Dedifferentiated amniotic fluid mesenchymal stem cell (primary cell): Measurements from ENCODE around the gene DNAJC21.
"Not testable (repeated sequence)": the region's sequence is repeated elsewhere in the genome, so short reads cannot be mapped to it uniquely, and the experiment has no call there.

ENCODE experiments used
- DNase-seq: peaks from one replicate; pipeline ENCODE4 v3.0.0-alpha.2; 2016; ENCODE audit errors: extremely low spot score

Gene DNAJC21

DNA sequence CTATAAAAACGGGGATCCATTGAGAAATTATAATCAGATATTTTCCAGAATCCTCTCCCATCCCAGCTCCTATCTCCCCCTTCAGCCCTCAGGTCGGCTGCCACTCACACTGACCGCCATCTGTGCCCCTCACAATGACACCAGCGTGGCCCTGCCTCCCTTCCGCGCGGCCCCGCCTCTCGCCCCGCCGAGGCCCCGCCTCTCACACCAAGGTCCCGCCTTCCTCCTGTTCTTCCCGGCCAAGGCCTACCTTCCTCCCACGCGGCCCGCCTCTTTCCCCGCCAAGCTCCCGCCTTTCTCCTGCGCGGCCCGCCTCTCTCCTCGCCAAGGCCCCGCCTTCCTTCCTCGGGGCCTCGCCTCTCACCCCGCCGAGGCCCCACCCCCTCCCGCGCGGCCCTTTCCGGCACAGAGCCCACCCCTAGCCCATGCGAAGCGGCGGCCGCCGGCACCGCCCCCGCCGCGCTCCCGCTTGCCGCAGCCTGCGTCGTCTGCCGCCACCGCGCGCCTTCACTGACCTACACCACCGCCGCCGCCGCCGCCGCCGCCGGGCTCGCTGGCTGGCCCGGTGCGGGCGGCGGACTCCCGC, at the start of gene DNAJC21:
DNAJC21 (plus strand) TSS at position 426 of the 586 bp plus-strand sequence. CDS start 261 bp downstream, outside the sequence.
- DNase-seq, result peak; percentile 98

DNA sequence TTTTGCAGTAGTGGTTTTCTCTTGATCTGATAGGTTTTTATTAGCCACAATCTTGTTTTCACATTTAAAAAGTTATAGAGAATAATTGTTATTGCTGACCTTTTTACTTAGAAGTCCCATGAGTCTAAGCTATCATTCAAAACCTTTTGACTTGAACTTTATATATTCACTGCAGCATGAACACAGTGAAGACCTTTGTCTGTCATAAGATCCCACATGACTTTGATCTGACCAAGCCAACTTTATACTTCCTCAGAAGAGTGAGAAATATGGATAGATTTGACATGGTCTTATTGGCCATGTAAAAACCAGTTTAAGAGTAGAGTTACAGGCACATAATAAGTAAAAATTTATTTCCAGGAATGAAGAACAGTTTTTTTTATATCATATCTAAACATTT, 48.1 kb upstream of the DNAJC21 start:
- no peak for DNase-seq

DNA sequence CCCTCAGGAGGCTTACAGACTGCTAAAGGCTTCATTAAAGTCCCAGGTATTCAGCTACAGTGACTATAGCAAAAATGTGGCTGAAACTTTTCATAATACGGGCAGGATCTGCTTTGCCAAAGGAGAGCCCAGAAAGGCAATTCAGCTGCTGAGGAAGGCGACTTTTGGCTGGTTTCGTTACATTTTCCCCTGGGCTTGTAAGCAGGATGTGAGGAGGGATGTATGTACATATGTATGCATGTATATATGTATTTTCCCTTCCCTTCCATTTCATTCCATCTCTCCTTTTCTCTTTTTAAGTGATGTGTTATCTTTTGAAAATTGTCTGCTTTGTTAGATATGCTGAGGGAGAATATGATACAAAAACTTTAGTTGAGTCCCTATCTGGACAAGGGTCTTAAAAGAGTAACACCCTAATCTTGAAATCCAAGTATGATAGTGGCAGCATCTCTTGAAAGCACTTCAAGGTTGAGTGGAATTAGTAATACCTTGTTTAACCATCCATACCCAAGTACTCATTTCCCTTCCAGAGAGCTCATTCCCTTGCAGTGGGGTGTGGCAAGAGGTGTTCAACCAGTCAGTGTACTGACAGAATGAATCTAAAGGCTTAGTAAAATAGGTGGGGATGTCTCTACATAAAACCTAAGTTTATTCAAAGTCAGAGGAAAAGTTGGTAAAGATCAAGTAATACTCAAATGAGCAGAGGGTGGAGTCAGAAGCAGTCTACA, 42.8 kb upstream of the DNAJC21 start:
- DNase-seq, result no peak

DNA sequence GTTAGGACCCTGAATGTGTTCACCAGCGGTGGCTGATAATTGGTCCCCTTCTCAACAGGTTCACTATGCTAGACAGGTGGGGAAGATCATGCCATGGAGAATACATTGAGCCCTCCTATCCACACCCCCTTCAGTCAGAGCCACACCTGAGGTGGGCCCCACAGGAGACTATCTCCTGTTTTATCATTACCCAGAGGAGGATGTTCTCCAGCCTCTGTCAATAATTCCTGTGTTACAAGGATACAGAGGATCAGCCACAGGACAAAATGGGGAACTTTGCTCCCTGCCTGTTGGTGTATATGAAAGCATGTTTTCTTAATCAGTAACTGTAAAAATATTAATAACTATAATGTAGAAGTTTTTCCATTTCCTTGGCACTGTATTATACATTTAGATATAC, 40.0 kb upstream of the DNAJC21 start:
- no peak for DNase-seq

DNA sequence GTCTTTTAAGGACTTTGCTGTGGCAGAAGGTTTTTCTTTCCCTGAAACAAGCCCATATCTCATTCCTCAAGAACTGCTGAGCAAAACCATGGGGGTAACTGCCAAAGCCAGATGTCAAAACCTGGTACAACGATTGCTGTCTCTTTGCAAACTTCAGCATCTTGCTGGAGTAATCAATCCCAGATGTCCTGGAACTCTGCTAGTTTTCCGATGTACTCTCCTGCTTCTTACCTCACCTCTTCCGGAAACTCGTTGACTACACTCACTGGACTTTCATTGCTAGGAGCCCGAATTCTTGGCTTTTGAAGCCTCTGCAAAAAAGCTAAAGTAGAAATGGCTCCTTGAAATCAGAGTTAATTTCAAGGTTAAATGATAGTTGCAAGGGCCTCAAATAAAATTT, 37.4 kb upstream of the DNAJC21 start:
- DNase-seq, result peak; percentile 58

DNA sequence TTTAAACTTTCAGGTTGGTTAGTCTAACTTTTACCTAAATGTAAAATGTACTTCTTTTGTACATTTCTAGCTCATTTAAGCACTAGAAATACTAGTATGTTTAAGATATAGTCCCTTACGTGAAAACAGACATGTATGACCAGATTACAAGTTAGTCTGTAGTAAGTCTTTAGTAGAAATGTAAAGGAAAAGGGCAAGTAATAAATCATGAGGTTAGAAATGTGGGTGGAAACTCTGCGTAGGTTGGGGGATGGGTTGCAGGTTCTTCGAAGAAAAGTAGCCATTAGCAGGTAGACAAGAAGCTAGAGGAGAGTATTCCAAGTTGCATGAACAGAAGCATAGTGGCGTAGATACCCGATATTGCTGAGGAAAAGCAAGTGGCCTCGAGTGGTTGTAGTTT, 36.9 kb upstream of the DNAJC21 start:
- no peak for DNase-seq

DNA sequence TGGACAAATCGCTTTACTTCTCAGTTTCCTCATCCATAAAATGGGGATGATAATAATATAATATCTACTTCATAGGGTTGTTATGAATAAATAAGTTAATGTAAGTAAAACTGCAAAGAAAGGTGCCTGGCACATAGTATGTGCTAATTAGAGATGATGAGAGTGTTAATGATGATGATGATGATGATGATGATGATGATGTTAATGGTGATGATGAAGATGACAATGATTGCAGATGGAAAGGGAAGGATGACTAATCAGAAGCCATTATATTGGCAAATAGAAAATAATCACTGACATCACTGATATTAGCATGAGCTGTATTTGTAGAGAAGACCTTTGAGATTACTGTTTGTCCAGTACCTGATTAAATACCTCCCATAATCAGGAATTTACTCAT, 34.6 kb upstream of the DNAJC21 start:
- no peak for DNase-seq

DNA sequence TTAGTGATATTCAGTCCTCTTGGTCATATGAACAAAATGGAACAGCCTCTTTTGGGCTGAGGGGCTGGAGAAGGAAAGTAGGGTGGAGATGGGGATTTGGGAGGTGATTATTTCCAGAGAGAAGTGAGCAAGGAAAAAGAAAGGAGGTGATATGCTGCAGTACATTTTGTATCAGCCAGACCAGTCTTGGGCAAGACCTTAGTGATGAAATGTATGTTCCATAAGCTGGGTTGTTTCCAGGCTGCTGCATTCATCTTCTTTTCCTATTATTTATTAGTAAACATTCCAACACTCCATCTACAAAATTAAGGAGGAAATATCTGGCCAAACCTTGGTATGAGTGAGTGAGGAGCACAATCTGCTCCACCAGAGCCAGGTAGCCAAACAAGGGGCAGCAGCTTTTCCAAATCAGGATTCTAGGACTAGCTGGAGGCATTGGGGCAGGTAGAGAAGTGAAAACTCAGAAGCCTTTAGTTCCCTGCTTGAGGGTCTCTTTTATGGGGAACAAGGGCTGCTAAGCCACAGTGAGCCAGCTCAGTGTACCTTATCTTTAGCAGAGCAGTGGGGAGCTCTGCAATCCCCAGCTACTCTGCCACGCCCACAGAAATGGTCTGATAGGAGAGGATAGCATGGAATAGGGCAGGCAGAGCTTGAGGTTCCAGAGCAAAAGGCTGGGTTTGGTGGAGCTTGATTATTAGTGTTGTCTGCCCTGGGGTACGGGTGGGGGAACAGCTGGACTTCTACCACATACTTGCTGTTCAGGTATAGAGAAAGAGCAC, 33.5 kb upstream of the DNAJC21 start:
- no peak for DNase-seq

DNA sequence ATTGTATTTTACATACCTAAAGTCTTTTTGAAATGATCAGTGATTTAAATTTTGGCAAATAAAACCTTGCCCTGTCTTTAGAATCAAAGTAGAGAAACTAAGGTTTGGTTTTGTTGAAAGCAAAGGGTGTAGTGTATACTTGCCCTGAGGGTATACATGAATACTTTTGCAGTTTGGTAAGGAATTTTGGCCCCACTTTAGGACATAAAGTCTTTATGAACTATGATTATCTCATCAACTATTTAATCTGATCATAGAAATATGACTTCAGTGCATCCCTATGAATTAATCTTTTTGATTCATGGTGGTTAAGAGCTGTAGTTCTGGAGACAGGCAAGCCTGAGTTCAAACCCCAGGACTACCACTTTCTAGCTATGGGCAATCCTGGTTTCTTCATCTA, 31.7 kb upstream of the DNAJC21 start:
- peak; percentile 36 for DNase-seq

DNA sequence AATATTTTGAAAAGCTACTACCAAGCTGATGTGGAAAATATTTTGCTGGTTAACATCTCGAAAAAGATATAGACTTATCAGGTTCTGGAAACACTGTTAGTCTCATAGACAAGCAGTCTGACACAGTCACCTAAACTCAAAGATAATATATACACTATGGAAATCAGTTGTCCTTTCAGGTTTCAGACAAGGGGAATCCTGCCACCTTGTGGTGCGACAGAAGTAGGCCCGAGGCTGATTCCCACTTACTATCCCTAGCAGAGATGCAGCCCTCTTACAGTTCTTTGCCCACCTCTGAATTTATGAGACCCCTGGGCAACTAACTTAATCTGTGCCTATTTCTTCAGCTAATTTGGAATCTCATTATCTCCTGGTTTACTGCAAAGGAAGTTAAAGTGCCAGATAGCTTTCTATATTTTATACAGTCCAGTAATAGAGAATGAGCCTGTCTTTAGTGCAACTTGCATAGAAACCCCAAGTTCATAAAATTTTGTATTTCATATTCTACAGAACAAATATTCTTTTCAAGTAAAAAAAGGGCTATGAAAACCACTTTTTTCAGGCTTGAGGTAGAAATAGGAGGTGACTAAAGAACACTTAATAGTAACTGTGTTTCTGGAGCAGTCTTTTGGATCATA, 31.0 kb upstream of the DNAJC21 start:
- peak; percentile 86 for DNase-seq

DNA sequence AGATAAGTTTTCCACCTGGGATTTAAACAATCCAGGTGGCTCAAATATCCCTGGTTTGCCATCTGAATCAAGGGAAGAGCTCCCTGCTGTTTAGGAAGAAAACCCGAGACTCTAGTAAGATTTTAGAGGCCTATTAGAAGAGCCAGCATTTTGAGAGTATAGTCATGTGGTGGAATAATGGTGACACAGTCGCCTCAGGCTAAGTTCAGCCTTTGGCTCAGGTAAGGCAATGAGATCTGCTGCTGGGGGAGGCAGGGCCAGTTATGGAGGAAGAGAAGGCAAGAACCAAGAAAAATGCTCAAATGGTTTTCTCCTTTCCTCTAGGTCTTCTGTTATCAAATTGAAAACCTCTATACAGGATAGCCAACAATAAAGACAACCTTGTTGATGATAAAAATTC, 30.3 kb upstream of the DNAJC21 start:
- DNase-seq, result no peak

DNA sequence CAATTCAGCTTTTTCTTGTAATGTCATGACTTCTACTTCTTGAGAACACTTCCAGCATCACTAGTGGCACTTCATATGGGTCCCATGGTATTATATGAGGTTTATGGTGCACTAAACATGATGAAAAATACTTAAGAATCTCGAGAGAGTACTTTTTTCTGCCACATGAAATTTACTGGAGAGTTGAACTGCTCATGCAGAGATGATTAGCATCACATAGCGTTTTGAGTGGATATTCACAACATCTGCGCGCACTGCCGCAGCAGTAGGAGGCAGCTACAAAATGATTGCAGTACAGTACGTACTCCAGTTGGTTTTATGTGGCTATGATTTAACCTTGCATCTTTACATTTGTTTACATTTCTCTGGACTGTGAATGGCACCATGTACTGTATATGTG, 28.7 kb upstream of the DNAJC21 start:
- DNase-seq, result no peak

DNA sequence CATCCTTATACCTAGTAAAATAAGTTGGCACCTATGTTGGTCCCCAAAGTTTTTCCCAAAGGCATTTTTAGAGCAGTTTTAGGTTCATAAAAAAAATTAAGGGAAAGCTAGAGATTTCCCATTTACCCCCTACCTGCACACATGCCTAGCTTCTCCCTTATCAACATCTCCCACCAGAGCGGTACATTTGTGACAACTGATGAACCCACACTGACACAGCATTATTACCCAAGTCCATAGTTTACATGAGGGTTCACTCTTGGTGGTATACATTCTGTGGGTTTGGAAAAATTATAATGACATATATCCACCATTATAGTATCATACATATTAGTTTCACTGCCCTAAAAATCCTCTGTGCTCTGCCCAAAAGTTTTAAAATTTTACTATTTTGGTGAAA, 26.1 kb upstream of the DNAJC21 start:
- DNase-seq, result no peak

DNA sequence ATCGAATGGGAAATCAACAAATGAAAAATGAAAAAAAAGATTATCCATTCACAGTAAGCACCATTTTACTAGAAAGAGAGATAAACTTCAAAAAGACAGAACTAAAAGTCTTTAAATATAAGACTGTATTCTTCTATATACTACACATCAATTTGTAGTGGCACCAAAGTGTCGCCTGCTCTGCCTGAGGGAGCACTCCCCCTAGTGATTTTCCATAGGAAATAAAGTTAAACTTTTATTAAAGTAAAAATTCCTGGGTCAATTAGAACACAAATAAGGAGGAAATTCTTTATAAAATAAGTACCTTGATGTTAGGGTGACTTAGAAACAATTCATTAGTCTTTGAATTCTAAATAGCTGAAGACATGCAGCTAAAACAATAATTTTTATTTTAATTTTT, 23.8 kb upstream of the DNAJC21 start:
- DNase-seq, result no peak

DNA sequence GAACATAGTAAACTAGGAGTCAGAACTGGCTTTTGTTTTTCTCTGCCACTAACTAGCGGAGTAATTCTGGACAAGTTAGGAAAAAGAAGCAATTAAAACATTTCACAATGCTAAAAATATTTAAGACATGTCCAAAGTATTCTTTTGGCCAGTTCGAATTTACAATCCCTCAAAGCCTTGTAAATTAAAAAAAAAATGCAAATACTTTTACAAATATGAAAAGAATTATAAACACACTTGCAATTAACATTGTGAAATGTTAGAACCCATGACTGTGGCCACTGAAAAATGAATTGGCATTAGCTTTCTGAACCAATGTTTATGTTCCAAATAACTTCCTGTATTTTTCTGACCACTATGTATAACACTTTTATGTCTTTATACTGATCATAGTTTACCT, 16.3 kb upstream of the DNAJC21 start:
- DNase-seq, result peak; percentile 53

DNA sequence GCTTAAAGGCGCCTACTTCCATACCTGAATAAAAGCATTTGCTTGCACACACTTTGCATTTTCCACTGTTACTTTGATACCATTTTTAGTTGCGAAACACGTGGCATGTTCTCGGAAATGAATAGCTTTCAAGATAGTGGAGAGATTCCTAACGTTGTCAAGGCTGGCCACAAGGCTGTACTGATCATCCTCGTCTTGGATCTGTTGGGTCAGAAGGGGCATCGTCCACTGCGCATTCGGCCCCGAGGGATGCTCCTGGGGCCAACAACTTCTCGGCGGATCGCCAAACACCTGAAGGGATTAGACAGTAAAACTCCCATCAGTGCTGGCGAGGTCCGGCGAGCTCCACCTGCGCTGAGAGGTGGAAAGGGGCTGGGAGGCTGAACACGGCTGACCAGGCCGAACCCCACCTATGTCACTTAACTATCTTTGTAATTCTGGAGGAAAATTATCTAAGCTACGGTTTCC, 14.7 kb upstream of the DNAJC21 start:
- DNase-seq, result no peak

DNA sequence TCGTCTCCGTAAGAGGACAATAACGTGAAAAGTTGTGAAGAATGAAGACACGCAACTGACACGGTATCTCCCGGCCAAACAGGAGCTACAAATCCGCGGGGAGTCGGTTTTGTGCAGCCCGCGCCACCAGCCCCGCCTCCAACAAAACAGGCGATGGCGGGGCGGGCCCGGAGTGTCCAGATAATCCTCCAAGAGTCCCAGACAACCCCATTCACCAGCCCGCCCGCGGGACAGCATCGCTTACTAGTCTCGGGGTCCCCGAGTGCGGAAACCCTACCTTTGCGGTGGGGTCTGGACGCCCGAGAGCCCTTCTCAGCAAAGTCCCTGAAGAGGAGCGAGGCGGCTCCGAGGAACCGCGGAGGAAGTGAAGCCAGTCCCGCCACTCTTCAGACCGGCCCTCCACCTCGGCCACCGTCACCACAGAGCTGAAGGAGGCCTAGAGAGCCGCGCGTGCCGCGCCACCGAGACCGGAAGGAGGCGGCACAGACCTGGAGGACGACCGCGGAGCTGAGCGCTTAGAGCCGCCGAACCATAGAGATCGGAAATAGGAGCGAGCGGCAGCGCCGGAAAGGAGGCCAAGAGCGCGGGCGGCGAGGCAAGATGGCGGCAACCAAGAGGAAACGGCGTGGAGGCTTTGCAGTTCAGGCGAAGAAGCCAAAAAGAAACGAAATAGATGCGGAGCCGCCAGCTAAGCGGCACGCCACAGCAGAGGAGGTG, 14.1 kb upstream of the DNAJC21 start, which contains the start of the genes BRIX1 and RAD1:
BRIX1 (plus strand) TSS at position 573 of the 717 bp plus-strand sequence; CDS start at position 601, 28 bp downstream.
RAD1 (minus strand) TSS at position 366 of the 717 bp plus-strand sequence. CDS start 612 bp downstream, outside the sequence.
- peak; percentile 96 for DNase-seq

DNA sequence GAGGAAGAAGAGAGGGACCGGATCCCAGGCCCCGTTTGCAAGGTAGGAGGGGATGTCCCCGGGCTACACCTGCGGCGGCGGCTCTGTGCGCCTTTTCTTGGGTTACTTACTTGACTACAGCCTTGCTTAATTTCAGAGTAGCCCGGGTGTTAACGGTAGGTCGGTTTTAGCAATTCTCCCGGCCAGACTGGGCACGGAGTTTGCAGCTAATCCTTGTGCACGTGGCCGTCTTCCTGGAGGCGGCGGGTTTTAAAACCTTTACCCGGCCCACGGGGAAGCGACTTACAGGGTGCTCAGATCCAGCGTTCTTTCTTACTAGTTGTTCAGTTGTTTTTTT, 13.5 kb upstream of the DNAJC21 start:
- DNase-seq, result no peak

DNA sequence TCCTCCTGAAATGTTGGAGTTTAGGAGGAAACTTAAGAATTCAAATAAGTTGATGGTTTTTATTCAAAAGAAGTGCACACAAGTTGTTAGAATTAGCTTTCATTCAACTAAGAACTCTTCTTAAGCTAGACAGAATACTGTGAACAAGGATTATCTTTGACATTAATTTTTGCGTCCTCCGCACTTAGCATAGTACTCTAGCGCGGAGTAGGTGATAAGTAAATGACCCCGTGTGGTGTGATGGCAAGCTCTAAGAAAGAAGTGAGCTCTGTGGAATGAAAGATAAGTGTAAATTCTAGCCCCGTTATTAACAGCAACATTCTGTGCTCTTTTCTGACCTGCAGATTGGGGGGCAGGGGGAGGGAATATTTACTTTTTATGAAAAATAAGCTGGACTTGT, 12.8 kb upstream of the DNAJC21 start:
- no peak for DNase-seq

DNA sequence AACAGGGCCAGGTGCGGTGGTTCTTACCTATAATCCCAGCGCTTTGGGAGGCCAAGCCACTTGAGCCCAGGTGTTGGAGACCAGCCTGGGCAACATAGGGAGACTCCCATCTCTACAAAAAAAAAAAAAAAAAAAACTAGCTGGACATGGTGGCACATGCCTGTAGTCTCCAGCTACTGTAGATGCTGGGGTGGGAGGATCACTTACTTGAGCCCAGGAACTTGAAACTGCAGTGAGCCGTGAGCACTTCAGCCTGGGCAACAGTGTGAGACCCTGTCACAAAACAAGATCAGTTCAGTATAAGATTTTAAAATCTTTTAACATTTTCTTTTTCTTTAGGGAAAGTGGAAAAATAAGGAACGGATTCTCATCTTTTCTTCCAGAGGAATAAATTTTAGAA, 11.3 kb upstream of the DNAJC21 start:
- DNase-seq, result no peak

DNA sequence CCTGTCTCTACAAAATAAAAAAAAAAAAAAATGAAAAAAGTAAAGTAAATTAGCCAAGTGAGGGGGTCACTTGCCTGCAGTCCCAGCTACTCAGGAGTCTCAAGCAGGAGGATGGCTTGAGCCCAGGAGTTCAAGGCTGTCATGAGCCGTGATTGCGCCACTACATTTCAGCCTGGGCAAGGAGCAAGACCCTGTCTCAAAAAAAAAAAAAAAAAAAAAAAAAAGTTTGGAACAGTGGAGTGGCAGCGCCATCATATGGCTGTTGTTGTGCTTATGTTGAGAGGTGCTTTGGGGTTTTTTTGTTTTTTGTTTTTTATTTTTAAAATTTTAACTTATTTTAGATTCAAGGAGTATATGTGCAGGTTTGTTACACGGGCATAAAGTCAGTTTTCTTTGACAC, 10.3 kb upstream of the DNAJC21 start:
- no peak for DNase-seq

DNA sequence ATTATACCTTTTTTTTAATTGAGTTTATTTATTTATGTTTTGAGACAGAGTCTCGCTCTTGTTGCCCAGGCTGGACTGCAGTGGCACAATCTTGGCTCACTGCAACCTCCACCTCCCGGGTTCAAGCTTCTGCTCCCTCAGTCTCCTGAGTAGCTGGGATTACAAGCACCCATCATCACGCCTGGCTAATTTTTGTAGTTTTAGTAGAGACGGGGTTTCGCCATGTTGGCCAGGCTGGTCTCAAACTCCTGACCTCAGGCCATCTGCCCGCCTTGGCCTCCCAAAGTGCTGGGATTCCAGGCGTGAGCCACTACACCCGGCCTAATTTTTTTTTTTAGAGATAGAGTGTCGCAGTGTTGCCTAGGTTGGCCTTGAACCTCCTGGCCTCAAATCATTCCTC, 6.1 kb upstream of the DNAJC21 start:
- not testable (repeated sequence) for DNase-seq
